C4-2B (cell line): ENCODE data around the gene IGFL1.
"Not testable (repeated sequence)": the region's sequence is repeated elsewhere in the genome, so short reads cannot be mapped to it uniquely, and the experiment has no call there.

Experiments used
- H3K27ac ChIP-seq: fragments of 450-650 bp; 2 replicates; pipeline ENCODE4 v1.5.1; 2017
- CTCF ChIP-seq: fragments of 450-650 bp; conservative IDR thresholded peaks from 2 replicates; pipeline ENCODE4 v1.5.1; 2017; ENCODE audit warnings: mild to moderate bottlenecking
- ZFX ChIP-seq: fragments of 450-650 bp; IDR thresholded peaks from 2 replicates; pipeline ENCODE4 v1.6.1; 2017

Gene IGFL1

GRCh38 chr19:46221152-46221551, 8.4 kb upstream of the IGFL1 start:
- no peak overlapping the region for H3K27ac ChIP-seq
- TF ChIP-seq ZFX (no peak), CTCF (no peak)

GRCh38 chr19:46221981-46222610, 7.4 kb upstream of the IGFL1 start:
- TF ChIP-seq CTCF (no peak), ZFX (no peak)
- no peak overlapping the region for H3K27ac ChIP-seq

- H3K27ac ChIP-seq: not testable (repeated sequence)
Measured at GRCh38 chr19:46223787-46224186, 5.8 kb upstream of the IGFL1 start.

GRCh38 chr19:46224773-46225172, 4.8 kb upstream of the IGFL1 start:
- no peak overlapping the region for H3K27ac ChIP-seq
- TF ChIP-seq CTCF: no peak
- no peak for TF ChIP-seq ZFX

- TF ChIP-seq ZFX (no peak), CTCF (no peak)
- H3K27ac ChIP-seq: no peak overlapping the region
Measured at GRCh38 chr19:46225558-46226004, 4.0 kb upstream of the IGFL1 start.

GRCh38 chr19:46226438-46226973, 3.0 kb upstream of the IGFL1 start:
- TF ChIP-seq CTCF (no peak), ZFX (no peak)
- H3K27ac ChIP-seq: no peak overlapping the region

- no peak overlapping the region for H3K27ac ChIP-seq
- TF ChIP-seq CTCF: no peak
- TF ChIP-seq ZFX: no peak
Measured at GRCh38 chr19:46232029-46232428, 2.5 kb downstream of the IGFL1 start.

GRCh38 chr19:46232468-46232867, 2.9 kb downstream of the IGFL1 start:
- TF ChIP-seq CTCF (no peak), ZFX (no peak)
- no peak overlapping the region for H3K27ac ChIP-seq
